Astrocyte of the cerebellum (primary cell): ENCODE data around the gene RPRD1A.
A peak's percentile ranks its signal among the peaks of the same experiment; 100 is the strongest.

ENCODE experiments used
- DNase-seq: peaks from one replicate; pipeline ENCODE4 v3.0.0-alpha.2; 2011; ENCODE audit warnings: low read depth
- H3K4me3 ChIP-seq: 2 replicates; pipeline ENCODE4 v1.5.1; 2011; ENCODE audit warnings: mild to moderate bottlenecking, low read depth, low read length, moderate library complexity
- CTCF ChIP-seq: IDR thresholded peaks from 2 replicates; pipeline ENCODE4 v1.5.1; 2012; ENCODE audit warnings: low read length, low read depth, moderate library complexity, mild to moderate bottlenecking; ENCODE audit errors: missing control alignments
- in situ Hi-C: cut with HindIII; loops from 2 replicates; pipeline ENCODE4 v1.10.0; 2017; ENCODE audit warnings: low sequenced_read_pairs

The RPRD1A gene

GRCh38 chr18:35982409-35983114 is 84.8 kb downstream of the RPRD1A start:
- peak; percentile 23 for DNase-seq
- in situ Hi-C loops = no loop called here
- H3K4me3 ChIP-seq = no peak overlapping the region
- TF ChIP-seq CTCF = no peak

GRCh38 chr18:35979112-35979511 is 88.2 kb downstream of the RPRD1A start:
- TF ChIP-seq CTCF = no peak
- in situ Hi-C loops = no loop called here
- no peak for DNase-seq

GRCh38 chr18:35974181-35974580 is 93.2 kb downstream of the RPRD1A start:
- DNase-seq = no peak
- no peak overlapping the region for H3K4me3 ChIP-seq
- in situ Hi-C loops = no loop called here
- TF ChIP-seq CTCF = no peak

More at GRCh38 chr18:35979112-35979511, 88.2 kb downstream of the RPRD1A start:
- no peak overlapping the region for H3K4me3 ChIP-seq

GRCh38 chr18:35973650-35974049 is 93.7 kb downstream of the RPRD1A start:
- DNase-seq = no peak
- no peak for TF ChIP-seq CTCF
- in situ Hi-C loops = no loop called here
- H3K4me3 ChIP-seq = peak overlapping the region; percentile 99

- peak; percentile 90 for DNase-seq
- TF ChIP-seq CTCF = no peak
- in situ Hi-C loops = no loop called here
- peak within 1 kb of the TSS; percentile 99 for H3K4me3 ChIP-seq
Observed at GRCh38 chr18:35972197-35973000, 95.0 kb downstream of the RPRD1A start, which contains the start of gene RMP24. RMP24 (plus strand) TSS chr18:35972679.

GRCh38 chr18:35971661-35972196 is 95.6 kb downstream of the RPRD1A start:
- TF ChIP-seq CTCF = no peak
- DNase-seq = no peak
- in situ Hi-C loops = no loop called here
- peak overlapping the region; percentile 99 for H3K4me3 ChIP-seq
